Astrocyte of the spinal cord (primary cell): Measurements from ENCODE around the gene BOD1L1.

Source experiments
- DNase-seq: peaks from one replicate; pipeline ENCODE4 v3.0.0; 2011; ENCODE audit warnings: low read depth, low spot score
- H3K4me3 ChIP-seq: 2 replicates; pipeline ENCODE4 v1.5.1; 2011; ENCODE audit warnings: low read depth, mild to moderate bottlenecking, low read length, moderate library complexity
- in situ Hi-C: cut with HindIII; loops from 2 replicates; pipeline ENCODE4 v1.10.0; 2017; ENCODE audit warnings: low sequenced_read_pairs
- TF ChIP-seq, protein P1 (sequence below): IDR thresholded peaks from 2 replicates; pipeline ENCODE4 v1.5.1; 2012; ENCODE audit warnings: low read depth, mild to moderate bottlenecking, low read length, inconsistent platforms

The BOD1L1 gene

GRCh38 chr4:13618212-13618806, 9.2 kb downstream of the BOD1L1 start:
- TF ChIP-seq, protein P1, sequence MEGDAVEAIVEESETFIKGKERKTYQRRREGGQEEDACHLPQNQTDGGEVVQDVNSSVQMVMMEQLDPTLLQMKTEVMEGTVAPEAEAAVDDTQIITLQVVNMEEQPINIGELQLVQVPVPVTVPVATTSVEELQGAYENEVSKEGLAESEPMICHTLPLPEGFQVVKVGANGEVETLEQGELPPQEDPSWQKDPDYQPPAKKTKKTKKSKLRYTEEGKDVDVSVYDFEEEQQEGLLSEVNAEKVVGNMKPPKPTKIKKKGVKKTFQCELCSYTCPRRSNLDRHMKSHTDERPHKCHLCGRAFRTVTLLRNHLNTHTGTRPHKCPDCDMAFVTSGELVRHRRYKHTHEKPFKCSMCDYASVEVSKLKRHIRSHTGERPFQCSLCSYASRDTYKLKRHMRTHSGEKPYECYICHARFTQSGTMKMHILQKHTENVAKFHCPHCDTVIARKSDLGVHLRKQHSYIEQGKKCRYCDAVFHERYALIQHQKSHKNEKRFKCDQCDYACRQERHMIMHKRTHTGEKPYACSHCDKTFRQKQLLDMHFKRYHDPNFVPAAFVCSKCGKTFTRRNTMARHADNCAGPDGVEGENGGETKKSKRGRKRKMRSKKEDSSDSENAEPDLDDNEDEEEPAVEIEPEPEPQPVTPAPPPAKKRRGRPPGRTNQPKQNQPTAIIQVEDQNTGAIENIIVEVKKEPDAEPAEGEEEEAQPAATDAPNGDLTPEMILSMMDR: no peak
- H3K4me3 ChIP-seq: no peak overlapping the region
- DNase-seq: no peak
- in situ Hi-C loops: no loop called here

DNA sequence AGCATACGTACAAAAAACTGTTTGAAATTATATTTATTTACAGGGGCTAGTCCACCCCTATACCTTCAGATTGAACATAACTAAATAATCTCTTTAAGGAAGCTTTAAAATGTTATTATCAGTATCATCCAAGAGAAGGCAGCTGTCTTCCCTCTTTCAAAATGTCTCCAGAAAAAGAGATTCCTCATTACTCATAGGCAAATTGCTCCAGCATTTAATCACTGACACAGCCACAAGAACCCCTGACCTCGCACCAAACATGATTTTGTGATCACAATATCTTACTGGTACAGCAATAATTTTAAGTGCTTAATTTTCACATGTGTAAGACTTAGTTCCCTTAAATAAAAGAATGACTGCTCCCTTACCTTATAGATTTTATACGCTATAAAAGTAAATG, 9.7 kb downstream of the BOD1L1 start:
- H3K4me3 ChIP-seq: no peak overlapping the region
- TF ChIP-seq, protein P1: no peak
- in situ Hi-C loops: no loop called here
- DNase-seq: no peak

DNA sequence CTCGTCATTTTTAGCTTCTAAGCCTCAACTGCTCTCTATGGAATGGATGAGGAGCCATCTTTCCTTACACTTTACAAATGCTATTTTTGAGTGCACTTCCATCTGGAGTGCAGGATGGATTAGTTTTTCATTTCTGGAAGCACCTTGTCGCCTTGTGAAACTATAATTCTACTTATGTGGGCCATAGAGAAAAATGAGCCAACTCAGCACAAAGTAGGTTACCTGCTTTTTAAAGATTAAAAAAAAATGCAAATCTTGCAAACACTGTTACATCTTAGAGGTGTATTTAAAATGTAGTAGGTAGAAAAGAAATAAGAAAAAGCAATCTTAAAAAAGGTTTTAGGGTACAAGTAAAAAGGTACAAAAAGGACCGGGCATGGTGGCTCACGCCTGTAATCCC, 10.9 kb downstream of the BOD1L1 start:
- no peak for DNase-seq
- H3K4me3 ChIP-seq: no peak overlapping the region
- in situ Hi-C loops: no loop called here
- TF ChIP-seq, protein P1: no peak

- in situ Hi-C loops: no loop called here
- no peak for DNase-seq
Measured at GRCh38 chr4:13615161-13615560, 12.4 kb downstream of the BOD1L1 start.

GRCh38 chr4:13612569-13612968, 15.0 kb downstream of the BOD1L1 start:
- no peak for DNase-seq
- TF ChIP-seq, protein P1: no peak
- in situ Hi-C loops: no loop called here
- no peak overlapping the region for H3K4me3 ChIP-seq

More at GRCh38 chr4:13615161-13615560, 12.4 kb downstream of the BOD1L1 start:
- H3K4me3 ChIP-seq: no peak overlapping the region
- TF ChIP-seq, protein P1: no peak

DNA sequence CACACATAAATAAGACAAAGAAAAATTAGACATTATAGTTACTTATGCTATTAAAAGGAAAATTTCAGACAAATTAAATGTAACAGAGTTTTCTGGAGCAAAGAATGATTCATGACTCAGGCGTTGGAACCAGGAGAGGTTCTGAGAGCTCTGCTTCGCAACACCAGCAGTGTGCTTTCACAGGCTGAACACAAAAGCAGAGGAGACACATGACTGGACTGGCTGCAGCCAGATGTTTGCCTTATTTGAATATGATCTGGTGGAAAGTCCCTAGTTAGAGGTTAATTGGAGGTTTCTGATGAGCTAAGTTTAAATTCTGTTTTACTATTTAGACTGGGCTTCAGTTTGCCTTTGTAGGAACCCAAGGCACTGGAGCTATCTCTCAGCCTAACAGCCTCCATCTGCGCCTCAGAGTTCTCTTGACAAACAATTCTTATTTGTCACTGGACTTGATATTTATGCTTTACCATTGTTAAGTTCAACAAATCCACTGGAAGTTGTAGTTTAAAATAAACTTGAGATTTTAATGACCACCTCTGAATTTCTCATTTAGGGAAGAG, 16.2 kb downstream of the BOD1L1 start:
- in situ Hi-C loops: no loop called here
- TF ChIP-seq, protein P1: no peak
- peak; percentile 18 for DNase-seq
- H3K4me3 ChIP-seq: no peak overlapping the region

- H3K4me3 ChIP-seq: no peak overlapping the region
- no peak for DNase-seq
- TF ChIP-seq, protein P1: no peak
- in situ Hi-C loops: no loop called here
Measured at GRCh38 chr4:13605330-13605729, 22.2 kb downstream of the BOD1L1 start.
